IMR-90 (cell line): ENCODE measurements around the gene METAP2. TPM values are rescaled to one million over a fixed set of nuclear protein-coding genes. Genes with fewer than 3 reads are reported as not detected.
A peak's percentile ranks its signal among the peaks of the same experiment; 100 is the strongest.
"Not testable (repeated sequence)": the region's sequence is repeated elsewhere in the genome, so short reads cannot be mapped to it uniquely, and the experiment has no call there.

Experiments
- ATAC-seq: fragments of 200-7000 bp; cut with Tn5 transposase; 2 replicates; pipeline ENCODE4 v1.9.1; 2020; ENCODE audit warnings: low read depth, mild to moderate bottlenecking, moderate library complexity
- BruUV-seq: library from RNA; stranded (reverse); fragments of 400-500 nt; replicated peaks from 2 replicates; lab custom pipeline; 2021; lab: Mats Ljungman, UMichigan
- CTCF ChIA-PET: fragments of 300-600 bp; formaldehyde crosslinking; extraction: SDS; loops from one replicate; lab custom pipeline; 2021; ENCODE audit warnings: antibody characterized with exemption; lab: Yijun Ruan, JAX
- POLR2A ChIA-PET: fragments of 300-600 bp; sonication (Branson Sonifier 250); formaldehyde crosslinking; loops from one replicate; lab custom pipeline; 2022; ENCODE audit warnings: antibody characterized with exemption; ENCODE audit not compliant: unreplicated experiment; lab: Charles Lee
- DNase-seq: peaks from one replicate; pipeline ENCODE4 v3.0.0; 2013
- H2AFZ ChIP-seq: replicated peaks from 2 replicates; pipeline ENCODE3; 2013; ENCODE audit warnings: low read length, mild to moderate bottlenecking; ENCODE audit not compliant: poor library complexity
- H2AK5ac ChIP-seq: 2 replicates; pipeline ENCODE4 v1.6.1; 2013; ENCODE audit warnings: low read depth, low read length, inconsistent platforms
- H2AK9ac ChIP-seq: replicated peaks from 2 replicates; pipeline ENCODE3; 2013; ENCODE audit warnings: mild to moderate bottlenecking, low read depth, low read length, moderate library complexity; ENCODE audit not compliant: poor library complexity
- H2BK120ac ChIP-seq: 2 replicates; pipeline ENCODE4 v1.6.1; 2013; ENCODE audit warnings: low read depth, low read length, inconsistent platforms
- H2BK15ac ChIP-seq: 3 replicates; pipeline ENCODE4 v1.6.1; 2013; ENCODE audit warnings: low read depth, low read length, inconsistent platforms
- H2BK20ac ChIP-seq: 2 replicates; pipeline ENCODE4 v1.6.1; 2013; ENCODE audit warnings: low read depth, mild to moderate bottlenecking, inconsistent platforms, low read length, moderate library complexity
- H2BK5ac ChIP-seq: 2 replicates; pipeline ENCODE4 v1.6.1; 2013; ENCODE audit warnings: mild to moderate bottlenecking, low read depth, low read length, inconsistent platforms; ENCODE audit not compliant: poor library complexity, severe bottlenecking
- H3K14ac ChIP-seq: replicated peaks from 2 replicates; pipeline ENCODE4 v1.6.1; 2013; ENCODE audit warnings: low read depth, low read length, inconsistent platforms
- H3K18ac ChIP-seq: 2 replicates; pipeline ENCODE4 v1.6.1; 2013; ENCODE audit warnings: low read depth, low read length, control low read depth
- H3K23ac ChIP-seq: 2 replicates; pipeline ENCODE4 v1.6.1; 2013; ENCODE audit warnings: low read depth, low read length, inconsistent platforms
- H3K27ac ChIP-seq: 2 replicates; pipeline ENCODE4 v1.5.1; 2013; ENCODE audit warnings: mild to moderate bottlenecking, control low read depth, low read length; ENCODE audit not compliant: insufficient read depth
- H3K27me3 ChIP-seq: 2 replicates; pipeline ENCODE4 v1.6.1; 2013; ENCODE audit warnings: low read length; ENCODE audit not compliant: control insufficient read depth, insufficient read depth
- H3K36me3 ChIP-seq: 2 replicates; pipeline ENCODE4 v1.6.1; 2013; ENCODE audit warnings: low read length, mixed read lengths; ENCODE audit not compliant: control insufficient read depth, insufficient read depth
- H3K4ac ChIP-seq: 2 replicates; pipeline ENCODE4 v1.6.1; 2013; ENCODE audit warnings: low read depth, low read length, inconsistent platforms
- H3K4me1 ChIP-seq: 2 replicates; pipeline ENCODE4 v1.6.1; 2013; ENCODE audit warnings: low read length, mixed read lengths; ENCODE audit not compliant: control insufficient read depth, insufficient read depth
- H3K4me2 ChIP-seq: 2 replicates; pipeline ENCODE4 v1.6.1; 2013; ENCODE audit warnings: low read depth, mild to moderate bottlenecking, control low read depth, low read length, moderate library complexity
- H3K4me3 ChIP-seq: 2 replicates; pipeline ENCODE4 v1.5.1; 2013; ENCODE audit warnings: low read depth, mild to moderate bottlenecking, control low read depth, low read length, moderate library complexity; ENCODE audit not compliant: insufficient read depth
- H3K56ac ChIP-seq: 2 replicates; pipeline ENCODE4 v1.6.1; 2013; ENCODE audit warnings: low read length, inconsistent platforms; ENCODE audit not compliant: insufficient read depth; ENCODE audit errors: extremely low read depth
- H3K79me1 ChIP-seq, 2 experiments: 2 replicates each; pipeline ENCODE4 v1.6.1; 2013; ENCODE audit warnings: low read length in 2 of 2, inconsistent platforms in 1 of 2, low read depth in 1 of 2
- H3K9ac ChIP-seq: 2 replicates; pipeline ENCODE4 v1.6.1; 2013; ENCODE audit warnings: low read depth, low read length, control low read depth
- H3K9me1 ChIP-seq: 2 replicates; pipeline ENCODE4 v1.6.1; 2013; ENCODE audit warnings: low read length, inconsistent platforms; ENCODE audit not compliant: insufficient read depth
- H3K9me3 ChIP-seq: 2 replicates; pipeline ENCODE4 v1.6.1; 2013; ENCODE audit warnings: low read length; ENCODE audit not compliant: control insufficient read depth, insufficient read depth
- H4K20me1 ChIP-seq: 2 replicates; pipeline ENCODE4 v1.6.1; 2013; ENCODE audit warnings: low read length, inconsistent platforms; ENCODE audit not compliant: insufficient read depth
- H4K5ac ChIP-seq: 2 replicates; pipeline ENCODE4 v1.6.1; 2013; ENCODE audit warnings: mild to moderate bottlenecking, low read depth, low read length, control low read depth
- H4K8ac ChIP-seq, 2 experiments: 2 replicates each; pipeline ENCODE4 v1.6.1; 2013; ENCODE audit warnings: low read depth in 2 of 2, low read length in 2 of 2, control low read depth in 1 of 2, inconsistent platforms in 1 of 2
- H4K91ac ChIP-seq: 2 replicates; pipeline ENCODE4 v1.6.1; 2013; ENCODE audit warnings: low read depth, low read length, inconsistent platforms; ENCODE audit not compliant: insufficient read depth
- WGBS, 2 experiments: methylation state at CpG; one replicate each; pipeline versions ENCODE4 v1.1.5 to v1.1.7; 2013; ENCODE audit warnings: missing lambda C conversion rate in 2 of 2; ENCODE audit not compliant: insufficient read length in 1 of 2; ENCODE audit errors: extremely low coverage in 2 of 2; 5-methylcytosine and 5-hydroxymethylcytosine counted together
- dilution Hi-C: fragments of 300-500 bp; cut with HindIII; formaldehyde crosslinking; loops from one replicate; pipeline ENCODE4 v1.14.3; 2018; ENCODE audit warnings: low sequenced_read_pairs; ENCODE audit not compliant: unreplicated experiment
- in situ Hi-C: fragments of 300-500 bp; cut with MboI; formaldehyde crosslinking; loops from 3 replicates; pipeline ENCODE4 v1.14.3; 2019; ENCODE audit warnings: low sequenced_read_pairs, inconsistent platforms, mixed read lengths
- intact Hi-C: fragments of 100-400 bp; cut with micrococcal nuclease; formaldehyde crosslinking; loops from 2 replicates; pipeline ENCODE4 v1.10.0; 2022
- polyA plus RNA-seq, 3 experiments: library from polyadenylated mRNA; depleted of rRNA; stranded (reverse); fragments of >200 nt; gene quantifications; 2 replicates each; pipeline ENCODE4 v1.2.3, GENCODE V29; 2012; ENCODE audit warnings: low replicate concordance in 1 of 3
- total RNA-seq: library from RNA; depleted of rRNA; stranded (reverse); fragments of >200 nt; gene quantifications from 2 replicates; pipeline ENCODE4 v1.2.3, GENCODE V29; 2012

METAP2 gene
- total and polyA plus RNA-seq, 2 of the 4 experiments (the other 2 are of a cell fraction) = 62.5 to 72.9 TPM

DNA sequence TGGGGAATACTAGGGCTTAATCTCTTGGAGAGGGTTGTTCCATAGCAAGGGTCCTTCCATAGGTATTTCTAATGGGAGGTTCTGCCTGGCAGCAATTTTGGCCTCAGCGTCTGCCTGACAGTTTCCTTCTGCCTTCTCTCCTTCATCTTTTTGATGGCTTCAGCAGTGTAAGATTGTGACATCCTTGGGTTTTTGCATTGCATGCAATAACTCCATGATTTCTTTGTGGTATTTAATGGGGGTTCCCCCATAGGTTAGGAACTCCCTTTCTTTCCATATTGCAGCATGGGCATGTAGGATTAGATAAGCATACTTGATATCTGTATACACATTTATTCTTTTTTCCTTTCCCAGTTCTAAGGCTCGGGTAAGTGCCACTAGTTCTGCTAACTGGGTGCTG lies 21.5 kb upstream of the METAP2 start:
- H4K5ac ChIP-seq, H3K27me3 ChIP-seq, H3K23ac ChIP-seq, dilution Hi-C loops, H3K36me3 ChIP-seq, in situ Hi-C loops, H2BK5ac ChIP-seq, H2BK15ac ChIP-seq, H3K9me3 ChIP-seq, BruUV-seq, H2AK9ac ChIP-seq, H4K91ac ChIP-seq, H3K4me2 ChIP-seq, H3K56ac ChIP-seq, H3K27ac ChIP-seq, H2BK20ac ChIP-seq, ATAC-seq, H3K4me3 ChIP-seq, H3K9me1 ChIP-seq, H4K20me1 ChIP-seq, H3K4ac ChIP-seq, intact Hi-C loops, H3K9ac ChIP-seq, POLR2A ChIA-PET, H2BK120ac ChIP-seq, DNase-seq, H4K8ac ChIP-seq, H3K4me1 ChIP-seq, CTCF ChIA-PET, H3K14ac ChIP-seq, H3K79me1 ChIP-seq, H2AK5ac ChIP-seq, H2AFZ ChIP-seq, H3K18ac ChIP-seq: not testable (repeated sequence)
- WGBS, 2 experiments = no CpG with 5 or more reads among the region's 2 CpGs

DNA sequence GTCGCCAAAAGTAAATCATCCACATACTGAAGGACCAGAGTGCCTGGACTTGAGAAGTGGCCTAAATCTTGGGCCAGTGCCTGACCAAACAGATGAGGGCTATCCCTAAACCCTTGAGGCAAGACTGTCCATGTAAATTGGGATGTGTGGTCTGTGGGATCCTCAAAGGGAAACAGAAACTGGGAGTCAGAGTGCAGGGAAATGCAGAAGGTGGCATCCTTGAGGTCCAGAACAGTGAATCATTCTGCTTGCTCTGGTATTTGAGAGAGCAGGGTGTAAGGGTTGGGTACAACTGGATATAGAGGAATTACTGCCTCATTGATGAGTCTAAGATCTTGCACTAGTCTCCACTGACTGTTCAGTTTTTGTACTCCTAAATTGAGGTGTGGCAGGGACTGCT lies 20.1 kb upstream of the METAP2 start:
- H3K4ac ChIP-seq, H3K27ac ChIP-seq, H3K79me1 ChIP-seq, intact Hi-C loops, H2AK9ac ChIP-seq, CTCF ChIA-PET, H3K4me3 ChIP-seq, H3K27me3 ChIP-seq, H3K36me3 ChIP-seq, H4K5ac ChIP-seq, H3K14ac ChIP-seq, H3K18ac ChIP-seq, POLR2A ChIA-PET, H3K4me2 ChIP-seq, H3K56ac ChIP-seq, H4K20me1 ChIP-seq, H3K9ac ChIP-seq, H4K91ac ChIP-seq, H2AK5ac ChIP-seq, H3K4me1 ChIP-seq, H2BK120ac ChIP-seq, in situ Hi-C loops, BruUV-seq, H2BK15ac ChIP-seq, H2BK20ac ChIP-seq, H2AFZ ChIP-seq, H2BK5ac ChIP-seq, dilution Hi-C loops, H3K23ac ChIP-seq, ATAC-seq, H3K9me1 ChIP-seq, H4K8ac ChIP-seq: not testable (repeated sequence)
- DNase-seq = peak; percentile 28
- WGBS, 2 experiments = no CpG with 5 or more reads among the region's 1 CpG
- H3K9me3 ChIP-seq = peaks cover 16% of the 10 kb centered on the region
